OCI-LY7 (cell line): ENCODE data around the gene SRSF10. TPM values are rescaled to one million over a fixed set of nuclear protein-coding genes. Genes with fewer than 3 reads are reported as not detected.
"Not testable (repeated sequence)": the region's sequence is repeated elsewhere in the genome, so short reads cannot be mapped to it uniquely, and the experiment has no call there.

Source experiments
- BruUV-seq: library from RNA; stranded (reverse); fragments of 400-500 nt; replicated peaks from 2 replicates; lab custom pipeline; 2021; lab: Mats Ljungman, UMichigan
- CTCF ChIA-PET: fragments of 300-600 bp; sonication (Branson Sonifier 250); formaldehyde crosslinking; loops from one replicate; lab custom pipeline; 2022; ENCODE audit warnings: antibody characterized with exemption; ENCODE audit not compliant: unreplicated experiment; lab: Charles Lee
- POLR2A ChIA-PET: fragments of 300-600 bp; sonication (Branson Sonifier 250); formaldehyde crosslinking; loops from one replicate; lab custom pipeline; 2022; ENCODE audit warnings: antibody characterized with exemption; lab: Charles Lee
- DNase-seq: peaks from one replicate; pipeline ENCODE4 v3.0.0-alpha.2; 2015; ENCODE audit warnings: low spot score
- H2AFZ ChIP-seq: fragments of 200-600 bp; sonication (generic), shearing (Covaris generic); 2 replicates; pipeline ENCODE4 v1.6.1; 2014; ENCODE audit warnings: mild to moderate bottlenecking, antibody characterized with exemption, low read length, moderate library complexity
- H3K27ac ChIP-seq: fragments of 200-600 bp; sonication (generic); 2 replicates; pipeline ENCODE4 v1.5.1; 2014; ENCODE audit warnings: mixed run types, low read depth, mild to moderate bottlenecking, moderate library complexity, low read length, inconsistent platforms; ENCODE audit not compliant: poor library complexity, severe bottlenecking
- H3K36me3 ChIP-seq: fragments of 200-600 bp; sonication (generic); 2 replicates; pipeline ENCODE4 v1.6.1; 2014; ENCODE audit warnings: mild to moderate bottlenecking, antibody characterized with exemption, low read length, moderate library complexity, mixed read lengths; ENCODE audit not compliant: insufficient read depth
- H3K4me1 ChIP-seq: fragments of 200-600 bp; sonication (generic); 2 replicates; pipeline ENCODE4 v1.5.1; 2014; ENCODE audit warnings: mild to moderate bottlenecking, low read length; ENCODE audit not compliant: insufficient read depth, poor library complexity, severe bottlenecking
- H3K4me2 ChIP-seq: fragments of 200-600 bp; sonication (generic); 2 replicates; pipeline ENCODE4 v1.6.1; 2014; ENCODE audit warnings: mild to moderate bottlenecking, low read length
- H3K4me3 ChIP-seq: fragments of 200-600 bp; sonication (generic); 2 replicates; pipeline ENCODE4 v1.5.1; 2014; ENCODE audit warnings: mild to moderate bottlenecking, low read depth, low read length; ENCODE audit not compliant: poor library complexity, severe bottlenecking
- H3K79me2 ChIP-seq: fragments of 200-600 bp; sonication (generic); 2 replicates; pipeline ENCODE4 v1.6.1; 2016; ENCODE audit warnings: low read depth, mild to moderate bottlenecking, low read length, moderate library complexity, mixed read lengths; ENCODE audit not compliant: insufficient read depth
- H3K9me2 ChIP-seq: fragments of 200-600 bp; sonication (generic); 2 replicates; pipeline ENCODE4 v1.6.1; 2016; ENCODE audit warnings: mild to moderate bottlenecking, low read length, mixed read lengths; ENCODE audit not compliant: insufficient read depth
- H3K9me3 ChIP-seq: fragments of 200-600 bp; sonication (generic); 2 replicates; pipeline ENCODE4 v1.6.1; 2014; ENCODE audit warnings: mild to moderate bottlenecking, mixed run types, low read length, mixed read lengths
- H4K20me1 ChIP-seq: fragments of 200-600 bp; sonication (generic); 2 replicates; pipeline ENCODE4 v1.6.1; 2014; ENCODE audit warnings: mild to moderate bottlenecking, antibody characterized with exemption, low read length, moderate library complexity, mixed read lengths; ENCODE audit not compliant: insufficient read depth
- CTCF ChIP-seq: fragments of 200-600 bp; sonication (generic); conservative IDR thresholded peaks from 2 replicates; pipeline ENCODE4 v1.5.1; 2014; ENCODE audit warnings: mild to moderate bottlenecking, antibody characterized with exemption, low read length, moderate library complexity, mixed read lengths
- EZH2phosphoT487 ChIP-seq: fragments of 200-600 bp; sonication (generic); IDR thresholded peaks from 2 replicates; pipeline ENCODE4 v1.6.1; 2018; ENCODE audit warnings: low read depth, borderline replicate concordance, mild to moderate bottlenecking, mixed run types, antibody characterized with exemption, low read length, moderate library complexity, mixed read lengths
- intact Hi-C: fragments of 100-400 bp; cut with micrococcal nuclease; formaldehyde crosslinking; loops from one replicate; pipeline ENCODE4 v1.10.0; 2022; ENCODE audit not compliant: unreplicated experiment
- total RNA-seq, 2 experiments: library from RNA; depleted of rRNA in 1 of 2; stranded (reverse); fragments of >200 nt in 1 of 2; shearing (Covaris generic) in 1 of 2; gene quantifications; 2 replicates each; pipeline ENCODE4 v1.2.3, GENCODE V29; 2014 to 2022

Gene SRSF10
- total RNA-seq, 2 experiments from 2014 or later: 229 to 335 TPM

DNA sequence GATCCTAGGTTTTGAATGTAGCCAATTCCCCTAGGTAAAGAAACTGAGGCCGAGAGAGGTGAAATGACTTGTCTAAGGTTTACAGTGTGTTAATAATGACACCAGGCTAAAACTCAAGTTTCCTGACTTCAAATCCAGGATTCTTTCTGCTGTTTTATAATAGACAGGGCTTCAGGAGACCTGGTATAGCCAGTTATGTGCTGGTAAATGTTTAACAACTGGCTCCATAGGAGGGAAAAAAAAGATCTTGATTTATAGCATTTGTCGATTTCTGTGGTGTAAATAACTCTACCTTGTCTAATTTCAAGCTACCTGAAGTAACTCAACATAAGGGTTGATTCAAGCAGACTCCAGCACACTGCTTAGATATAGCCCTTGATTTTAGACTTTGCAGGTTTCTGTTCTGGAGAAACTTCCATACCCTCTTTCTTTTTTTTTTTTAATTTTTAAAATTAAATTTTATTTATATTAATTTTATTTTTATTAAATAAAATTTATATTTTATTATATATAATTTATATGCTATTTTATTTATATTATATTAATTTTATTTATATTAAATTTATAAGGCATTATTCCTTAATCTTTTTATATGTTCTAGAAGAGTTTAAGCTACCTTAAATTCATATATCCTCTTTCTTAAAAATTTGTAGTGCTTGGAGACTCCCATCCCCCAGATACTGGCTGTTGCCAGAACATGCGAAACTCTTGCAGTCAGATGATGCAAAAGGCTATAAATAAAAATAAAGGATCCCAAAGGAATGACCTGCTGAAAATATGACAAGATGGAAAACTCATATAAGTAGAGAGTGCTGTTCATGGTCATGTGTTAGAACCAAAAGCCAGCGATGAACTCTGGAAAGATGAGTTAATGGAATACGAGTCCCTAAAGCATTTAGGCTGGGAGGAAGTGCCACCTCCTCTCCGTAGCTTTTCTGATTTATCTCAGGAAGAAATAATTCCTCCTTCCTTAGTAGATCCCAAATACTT is 35.4 kb upstream of the SRSF10 start:
- H3K9me2 ChIP-seq: no peaks in the 10 kb centered on the region

GRCh38 chr1:24012878-24013277 is 32.8 kb upstream of the SRSF10 start:
- BruUV-seq, H3K9me2 ChIP-seq, H3K36me3 ChIP-seq, H2AFZ ChIP-seq, H3K9me3 ChIP-seq, DNase-seq, intact Hi-C loops, H3K4me3 ChIP-seq, H3K79me2 ChIP-seq, H3K4me2 ChIP-seq, H3K27ac ChIP-seq, H3K4me1 ChIP-seq, POLR2A ChIA-PET, H4K20me1 ChIP-seq, CTCF ChIA-PET: not testable (repeated sequence)

More for the DNA sequence above, 35.4 kb upstream of the SRSF10 start:
- Histone ChIP-seq H3K4me1 (no peaks in the 10 kb centered on the region), H3K36me3 (no peaks in the 10 kb centered on the region), H3K4me2 (no peak overlapping the region), H3K4me3 (no peak overlapping the region), H2AFZ (no peak overlapping the region), H4K20me1 (no peaks in the 10 kb centered on the region), H3K79me2 (no peaks in the 10 kb centered on the region), H3K27ac (no peak overlapping the region), H3K9me3 (no peaks in the 10 kb centered on the region)
- TF ChIP-seq EZH2phosphoT487 (no peak), CTCF (no peak)
- DNase-seq: no peak
- no TSS peak for BruUV-seq
- intact Hi-C loops: no loop called here
- CTCF ChIA-PET: no interaction called here
- POLR2A ChIA-PET: interaction anchor here (1.2 kb wide), 1 partner anchor 236 kb away, joined by 4 read pairs; no protein-coding TSS in a partner anchor

DNA sequence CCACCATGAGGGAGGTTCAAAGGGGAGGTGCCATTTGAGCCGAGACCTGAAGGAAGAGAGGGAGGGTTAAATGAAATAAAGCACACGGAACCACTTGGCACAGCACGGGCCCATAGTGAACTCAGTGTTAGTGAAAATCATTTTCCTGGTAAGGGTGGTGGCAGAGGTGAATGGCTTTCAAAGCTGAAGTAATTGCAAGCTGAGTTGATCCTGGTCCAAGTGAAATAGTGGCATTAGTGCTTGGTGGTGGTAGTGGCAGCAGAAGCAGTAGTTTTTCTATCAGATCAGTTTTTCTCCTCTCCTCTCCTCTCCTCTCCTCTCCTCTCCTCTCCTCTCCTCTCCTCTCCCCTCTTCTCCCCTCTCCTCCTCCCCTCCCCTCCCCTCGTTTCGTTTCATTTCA is 30.5 kb upstream of the SRSF10 start:
- H3K27ac ChIP-seq: no peak overlapping the region
- no peaks in the 10 kb centered on the region for H3K4me1 ChIP-seq
- no peaks in the 10 kb centered on the region for H3K9me2 ChIP-seq
- ChIA-PET CTCF (no interaction called here), POLR2A (interaction anchor here (0.6 kb wide), 2 partner anchors 25 to 79 kb away, joined by 3 read pairs; no protein-coding TSS in a partner anchor)
- H3K9me3 ChIP-seq: peaks cover 5% of the 10 kb centered on the region; the same call in 1 of the 2 replicates
- H3K36me3 ChIP-seq: no peaks in the 10 kb centered on the region
- no peak for DNase-seq
- H3K4me2 ChIP-seq: no peak overlapping the region
- no peak overlapping the region for H3K4me3 ChIP-seq
- H3K79me2 ChIP-seq: no peaks in the 10 kb centered on the region
- TF ChIP-seq EZH2phosphoT487: no peak
- no peak for TF ChIP-seq CTCF
- H2AFZ ChIP-seq: no peak overlapping the region
- BruUV-seq: no TSS peak
- no peaks in the 10 kb centered on the region for H4K20me1 ChIP-seq
- intact Hi-C loops: no loop called here
